Esophagus mucosa (tissue), 1 donor: ENCODE measurements around the gene G3BP2. TPM values are rescaled to one million over a fixed set of nuclear protein-coding genes. Genes with fewer than 3 reads are reported as not detected.
A peak's percentile ranks its signal among the peaks of the same experiment; 100 is the strongest.

ENCODE experiments used
- ATAC-seq: fragments of 200-7000 bp; cut with Tn5 transposase; one replicate; pipeline ENCODE4 v1.9.1; 2020
- total RNA-seq: library from RNA; stranded (reverse); gene quantifications from one replicate; pipeline ENCODE4 v1.2.4, GENCODE V29; 2023
- donor health status: DM: yes; HTN: yes; CAD: no.

The G3BP2 gene
- total RNA-seq, 1 donor from 2014 or later = 47.2 TPM

GRCh38 chr4:75637176-75637575 lies 36.0 kb downstream of the G3BP2 start:
- peak; percentile 48 for ATAC-seq

- no peak for ATAC-seq
Observed at GRCh38 chr4:75634951-75635350, 38.3 kb downstream of the G3BP2 start.

GRCh38 chr4:75634281-75634680 lies 38.9 kb downstream of the G3BP2 start:
- ATAC-seq = no peak

GRCh38 chr4:75633846-75634245 lies 39.4 kb downstream of the G3BP2 start:
- ATAC-seq = no peak

- no peak for ATAC-seq
Observed at GRCh38 chr4:75630937-75631329, 42.3 kb downstream of the G3BP2 start.

- ATAC-seq = peak; percentile 99
Observed at GRCh38 chr4:75630174-75630936, 42.9 kb downstream of the G3BP2 start, which contains the start of gene CDKL2. Gene CDKL2, minus strand, starts transcription at chr4:75630528. Its CDS starts 4,540 bp downstream, at chr4:75625988.

GRCh38 chr4:75629239-75629638 lies 44.0 kb downstream of the G3BP2 start:
- ATAC-seq = no peak

GRCh38 chr4:75623026-75623425 lies 50.2 kb downstream of the G3BP2 start:
- ATAC-seq = no peak

- no peak for ATAC-seq
Observed at GRCh38 chr4:75621715-75622114, 51.5 kb downstream of the G3BP2 start.

- ATAC-seq = no peak
Observed at GRCh38 chr4:75612306-75612705, 60.9 kb downstream of the G3BP2 start.

- ATAC-seq = no peak
Observed at GRCh38 chr4:75605928-75606327, 67.3 kb downstream of the G3BP2 start.

- ATAC-seq = no peak
Observed at GRCh38 chr4:75599647-75600046, 73.6 kb downstream of the G3BP2 start.

- ATAC-seq = no peak
Observed at GRCh38 chr4:75598390-75598789, 74.8 kb downstream of the G3BP2 start.

GRCh38 chr4:75596061-75596460 lies 77.2 kb downstream of the G3BP2 start:
- ATAC-seq = no peak

- no peak for ATAC-seq
Observed at GRCh38 chr4:75593393-75593792, 79.8 kb downstream of the G3BP2 start.

Other genes starting within 250 kb of the G3BP2 start
- 15.4 TPM for gene RCHY1, start 159.0 kb downstream of the G3BP2 start, total RNA-seq
- gene THAP6, start 158.9 kb downstream of the G3BP2 start, total RNA-seq = 9.7 TPM
- 0.12 TPM for gene ODAPH, start 117.3 kb downstream of the G3BP2 start, total RNA-seq
- gene CDKL2, start 42.9 kb downstream of the G3BP2 start, total RNA-seq = 0.56 TPM
- gene USO1, start 51.2 kb upstream of the G3BP2 start, total RNA-seq = 44.3 TPM
- gene PPEF2, start 229.0 kb upstream of the G3BP2 start, total RNA-seq = not detected